Central memory CD4-positive, alpha-beta T cell (primary cell): ENCODE results near the gene FBXO33.

Experiments
- DNase-seq: peaks from one replicate; pipeline ENCODE4 v3.0.0; 2022

FBXO33 gene

DNA sequence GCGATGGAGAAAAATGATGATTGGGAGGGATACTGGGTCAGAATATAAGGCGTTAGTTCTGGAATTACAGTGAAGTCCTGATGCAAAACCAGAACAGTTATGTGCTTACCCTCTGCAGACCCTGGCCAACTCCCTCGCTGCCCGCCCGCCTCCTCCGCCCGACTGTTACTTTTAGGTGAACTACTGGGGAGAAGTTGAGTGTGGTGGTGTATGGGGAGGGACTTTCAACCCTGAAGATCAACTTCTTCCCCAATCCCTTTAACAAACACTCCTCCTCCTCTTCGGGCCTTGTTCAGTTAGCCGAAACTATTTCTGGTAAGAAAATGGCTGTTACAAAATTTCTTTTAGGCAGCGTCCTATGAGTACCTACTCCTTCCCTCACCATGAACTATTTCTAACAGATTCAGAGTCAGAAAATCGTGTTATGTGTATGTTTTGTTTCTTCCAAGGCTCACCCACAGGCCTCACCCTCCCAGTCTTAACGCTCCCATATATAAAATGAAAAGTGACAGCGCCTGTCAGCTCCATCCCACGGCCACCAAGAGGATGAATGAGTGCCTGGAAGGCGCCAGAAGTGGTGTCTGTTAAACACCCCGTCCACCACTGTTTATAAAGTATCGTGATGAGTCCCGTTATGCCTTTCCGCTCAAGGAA lies 1.3 kb downstream of the FBXO33 start:
- no peak for DNase-seq

DNA sequence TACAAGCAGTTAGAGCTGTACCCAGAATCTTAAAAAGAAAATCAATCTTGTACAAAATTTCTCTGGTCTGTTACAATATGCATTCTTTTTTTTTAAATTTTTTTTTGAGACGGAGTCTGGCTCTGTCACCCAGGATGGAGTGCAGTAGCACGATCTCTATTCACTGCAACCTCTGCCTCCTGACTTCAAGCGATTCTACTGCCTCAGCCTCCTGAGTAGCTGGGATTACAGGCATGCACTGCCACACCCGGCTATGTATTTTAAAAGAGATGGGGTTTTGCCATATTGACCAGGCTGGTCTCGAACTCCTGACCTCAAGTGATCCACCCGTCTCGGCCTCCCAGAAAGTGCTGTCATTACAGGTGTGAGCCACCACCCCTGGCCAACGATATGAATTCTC lies 4.1 kb downstream of the FBXO33 start:
- DNase-seq: no peak

DNA sequence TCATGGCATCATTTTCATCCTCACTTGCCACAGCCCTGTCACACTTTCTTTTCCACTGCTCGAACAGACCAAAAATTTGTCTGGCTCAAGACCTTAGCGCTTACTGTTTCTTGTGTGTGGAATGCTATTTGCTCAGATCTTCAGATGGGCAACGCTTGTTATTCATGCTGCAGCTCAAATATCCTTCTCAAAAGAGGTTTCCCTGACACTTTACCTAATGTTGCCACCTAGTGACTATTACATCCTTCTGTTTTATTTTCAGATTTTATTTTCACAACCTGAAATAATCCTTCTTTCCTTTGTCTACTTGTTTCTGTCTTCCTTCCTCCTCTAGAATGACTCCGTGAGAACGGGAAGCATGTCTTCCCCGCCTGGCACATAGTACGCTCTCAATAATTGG lies 5.6 kb downstream of the FBXO33 start:
- peak; percentile 2 for DNase-seq

DNA sequence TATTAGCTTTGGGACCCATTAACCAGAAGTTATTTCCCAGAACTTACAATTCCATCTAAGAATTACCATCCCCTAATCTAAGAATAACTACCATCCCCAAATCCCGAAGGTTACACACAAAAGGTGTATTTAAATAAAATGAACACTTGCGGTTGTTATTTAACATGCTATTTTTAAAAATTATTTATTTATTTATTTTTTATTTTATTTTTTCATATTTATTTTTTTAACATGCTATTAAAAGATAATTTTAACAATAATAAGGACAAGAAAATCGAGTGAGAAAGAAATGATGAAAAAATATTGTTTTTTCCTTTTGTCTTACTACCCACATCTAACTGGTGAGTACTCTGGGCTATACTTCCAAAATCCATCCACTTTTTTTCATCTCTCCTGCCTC lies 6.3 kb downstream of the FBXO33 start:
- DNase-seq: no peak

DNA sequence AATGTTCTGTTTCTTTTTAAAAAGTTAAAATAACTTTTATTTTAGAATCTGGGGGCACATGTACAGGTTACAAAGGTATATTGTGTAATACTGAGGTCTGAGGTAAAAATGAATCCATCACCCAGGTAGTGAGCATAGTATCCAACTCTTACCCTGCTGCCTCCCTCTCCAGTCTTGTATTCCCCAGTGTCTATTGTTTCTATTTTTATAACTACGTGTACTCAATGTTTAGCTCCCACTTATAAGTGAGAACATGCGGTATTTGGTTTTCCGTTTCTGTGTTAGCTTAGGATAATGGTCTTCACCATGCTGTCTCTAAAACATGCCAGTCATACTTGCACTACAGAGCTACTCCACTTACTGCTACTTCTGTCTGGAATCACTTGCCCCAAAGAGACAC lies 8.4 kb downstream of the FBXO33 start:
- DNase-seq: no peak

DNA sequence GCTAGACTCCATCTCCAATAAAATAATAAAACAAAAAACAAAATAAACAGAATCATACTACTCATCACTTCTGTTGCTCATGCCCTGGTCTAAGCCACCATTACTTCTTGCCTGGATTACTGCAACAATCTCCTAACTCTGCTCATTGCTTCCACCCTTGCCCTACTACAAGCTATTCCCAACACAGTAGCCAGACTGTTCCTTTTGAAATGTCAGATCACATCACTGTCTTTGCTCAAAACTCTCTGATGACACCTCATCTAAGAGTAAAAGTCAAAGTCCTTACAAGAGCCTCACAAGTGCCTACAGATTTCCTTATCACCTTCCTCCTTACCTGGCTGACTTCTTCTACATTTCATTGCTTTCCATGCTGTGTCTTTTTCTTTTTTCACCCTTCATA lies 10.0 kb downstream of the FBXO33 start:
- DNase-seq: no peak

DNA sequence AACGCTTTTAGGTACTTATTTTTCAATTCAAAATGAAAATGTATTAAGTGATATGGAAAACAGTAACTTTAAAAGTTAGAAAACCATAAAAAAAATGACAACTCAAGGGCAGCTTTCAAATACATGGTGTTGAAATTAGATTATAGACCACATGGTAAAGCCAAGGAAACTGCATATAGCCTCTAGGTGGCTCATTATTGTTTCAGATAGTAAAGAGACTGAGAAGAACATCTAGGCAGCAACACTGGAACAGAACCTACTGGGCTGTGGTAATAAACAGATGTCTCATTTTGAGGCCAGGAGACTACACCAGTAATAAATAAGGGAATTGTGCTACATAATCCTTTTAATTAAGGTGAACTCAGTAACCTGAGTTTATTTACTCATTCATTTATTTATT lies 13.0 kb downstream of the FBXO33 start:
- DNase-seq: no peak

DNA sequence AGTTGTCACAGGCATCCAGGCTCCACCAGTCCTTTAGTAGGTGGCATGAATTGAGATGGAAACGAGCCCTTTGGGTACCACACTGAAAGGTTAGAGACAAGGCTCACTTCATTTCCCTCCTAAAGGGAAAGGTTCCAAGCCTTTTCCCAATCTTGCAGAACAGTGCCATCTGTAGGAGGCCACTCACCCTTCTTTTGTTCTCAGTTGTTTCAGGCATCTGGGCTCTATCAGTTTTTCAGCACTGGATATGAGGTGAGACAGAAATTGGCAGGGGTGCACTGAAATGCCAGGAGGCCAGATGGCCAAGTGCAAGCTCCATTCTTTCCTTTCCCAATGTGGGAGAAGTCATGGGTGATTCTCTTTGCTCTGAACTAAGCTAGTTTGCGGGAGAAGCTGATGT lies 15.2 kb downstream of the FBXO33 start:
- DNase-seq: no peak

DNA sequence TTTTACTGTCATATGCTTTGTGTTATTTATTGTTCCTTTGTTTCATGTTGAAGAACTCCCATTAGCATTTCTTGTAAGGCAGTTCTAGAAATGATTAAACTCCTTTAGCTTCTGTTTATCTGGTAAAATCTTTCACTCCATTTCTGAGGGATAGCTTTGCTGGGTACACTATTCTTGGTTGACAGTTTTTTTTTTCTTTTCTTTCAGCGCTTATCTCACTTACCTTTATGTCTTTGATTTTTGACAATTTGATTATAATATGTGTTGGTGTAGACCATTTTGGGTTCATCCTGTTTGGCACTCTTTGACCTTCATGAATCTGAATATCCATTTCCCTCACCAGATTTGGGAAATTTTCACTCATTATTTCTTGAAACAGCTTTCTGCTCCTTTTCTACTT lies 16.2 kb downstream of the FBXO33 start:
- no peak for DNase-seq

DNA sequence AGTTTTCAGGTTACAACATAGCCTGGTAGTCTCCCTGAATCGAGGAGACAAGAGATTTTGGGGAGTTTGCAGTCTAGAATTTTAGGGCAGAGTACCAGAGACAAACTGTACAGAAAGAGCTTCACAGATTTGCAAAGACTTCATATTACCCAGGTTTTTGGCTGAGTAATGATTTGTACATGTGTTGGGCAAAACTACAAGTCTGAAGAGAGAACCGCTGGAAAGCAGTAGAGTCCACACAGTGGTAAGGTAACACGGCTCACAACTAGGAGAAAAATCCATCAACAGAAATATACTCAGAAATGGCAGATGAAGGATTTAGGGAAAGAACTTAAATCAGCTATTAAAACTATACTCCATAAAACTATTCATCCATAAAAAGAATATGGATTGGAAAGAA lies 25.7 kb downstream of the FBXO33 start:
- no peak for DNase-seq

DNA sequence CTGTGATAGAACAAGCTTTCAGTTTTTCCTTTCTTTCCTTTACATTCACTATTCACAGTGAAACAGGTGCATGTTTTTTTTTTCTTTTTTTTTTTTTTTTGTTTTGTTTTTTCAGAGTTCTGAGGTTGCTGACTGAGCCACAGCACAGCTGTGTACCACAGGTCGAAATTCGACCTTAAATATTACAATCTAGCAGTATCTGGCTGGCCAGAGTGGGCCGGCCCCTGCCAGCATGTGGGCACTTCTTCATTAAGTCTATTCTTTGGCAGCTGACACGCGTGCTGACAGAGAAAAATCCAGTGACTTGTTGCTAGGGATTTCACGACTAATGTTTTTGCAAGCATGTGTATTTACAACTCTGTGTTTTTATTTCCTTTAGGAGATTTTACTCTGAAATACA lies 33.9 kb downstream of the FBXO33 start:
- no peak for DNase-seq

DNA sequence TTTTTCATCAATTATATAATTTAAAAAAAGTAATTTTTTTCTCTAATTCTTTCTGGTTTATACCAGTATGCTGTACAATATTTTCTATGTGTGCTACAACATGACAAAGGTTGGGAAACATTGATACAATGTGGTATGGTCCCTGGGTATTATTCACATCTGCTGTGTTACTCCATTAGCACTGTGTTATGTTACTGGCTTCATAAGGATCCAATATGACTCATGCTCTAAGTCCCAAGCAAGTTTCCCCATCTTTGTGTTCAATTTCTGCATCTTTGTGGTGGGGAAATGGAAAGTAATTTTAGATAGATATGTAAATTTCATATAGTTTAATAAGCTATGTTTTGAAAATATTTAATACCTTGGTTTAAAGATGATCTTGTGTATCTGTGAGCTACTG lies 35.8 kb downstream of the FBXO33 start:
- DNase-seq: no peak

DNA sequence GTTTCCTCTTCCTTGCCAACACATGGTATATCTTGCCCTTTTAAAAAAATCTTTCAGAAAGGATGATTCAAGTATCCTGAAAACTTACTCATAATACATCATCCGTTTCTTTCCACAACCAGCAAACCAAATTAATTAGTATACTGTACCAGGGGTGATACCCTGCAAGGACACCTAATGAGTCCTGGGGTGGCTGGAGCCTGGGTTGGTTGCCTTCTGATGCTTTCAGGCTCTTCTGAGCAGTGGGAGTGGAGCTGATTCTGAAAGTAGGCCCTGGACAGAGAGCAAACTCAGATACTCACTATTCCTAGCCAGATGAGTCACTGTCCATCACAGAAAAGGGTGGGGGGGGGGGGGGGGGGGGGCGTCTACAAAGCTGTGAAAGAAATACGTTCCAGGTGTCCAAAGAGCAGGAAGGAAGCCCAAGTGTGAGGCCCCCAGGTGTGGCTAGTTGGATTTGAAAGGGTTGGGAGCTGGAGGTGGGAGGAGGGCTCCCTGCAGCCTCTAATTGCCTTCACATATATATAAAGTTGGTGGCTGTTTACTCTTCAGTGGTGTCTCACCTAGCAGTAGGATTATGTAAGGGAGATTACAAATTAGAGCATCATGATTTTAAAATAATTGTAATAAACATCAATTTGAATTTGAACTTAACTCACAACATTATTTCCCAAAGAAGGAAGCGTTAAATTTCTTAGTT lies 36.5 kb downstream of the FBXO33 start:
- DNase-seq: no peak

DNA sequence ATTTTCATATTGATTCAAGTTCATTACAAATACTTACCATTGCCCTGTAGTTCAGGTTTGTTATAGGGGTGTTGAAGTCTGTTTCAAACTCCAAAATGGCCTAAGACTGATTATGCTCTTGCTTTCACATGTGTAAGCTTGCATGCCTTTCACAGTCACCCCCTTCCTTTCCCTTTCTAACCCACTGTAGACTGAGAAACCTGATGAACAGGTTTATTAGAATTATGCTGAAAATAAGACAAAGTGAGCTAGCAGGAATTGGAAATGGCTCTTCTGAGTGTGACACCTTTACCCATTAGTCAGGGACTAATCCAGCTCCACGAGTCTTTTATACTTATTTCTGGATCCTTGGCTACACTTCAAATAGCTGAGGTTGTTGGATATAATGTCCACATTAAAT lies 38.9 kb downstream of the FBXO33 start:
- DNase-seq: no peak

DNA sequence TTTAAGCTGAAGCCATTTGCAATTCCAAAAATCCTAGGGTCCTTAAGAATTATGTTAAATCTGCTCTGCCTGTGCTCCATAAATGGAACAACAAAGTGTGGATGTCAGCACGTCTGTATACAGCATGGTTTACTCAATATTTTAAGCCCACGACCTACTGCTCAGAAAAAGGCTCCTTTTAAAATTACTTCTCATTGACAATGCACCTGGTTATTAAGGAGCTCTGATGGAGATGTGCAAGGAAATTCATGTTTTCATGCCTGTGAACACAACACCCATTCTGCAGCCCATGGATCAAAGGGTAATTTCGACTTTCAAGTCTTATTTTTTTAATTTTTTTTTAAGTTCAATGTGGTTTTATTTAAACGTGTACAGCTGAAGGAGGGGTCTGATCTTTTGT lies 48.1 kb downstream of the FBXO33 start:
- DNase-seq: no peak

DNA sequence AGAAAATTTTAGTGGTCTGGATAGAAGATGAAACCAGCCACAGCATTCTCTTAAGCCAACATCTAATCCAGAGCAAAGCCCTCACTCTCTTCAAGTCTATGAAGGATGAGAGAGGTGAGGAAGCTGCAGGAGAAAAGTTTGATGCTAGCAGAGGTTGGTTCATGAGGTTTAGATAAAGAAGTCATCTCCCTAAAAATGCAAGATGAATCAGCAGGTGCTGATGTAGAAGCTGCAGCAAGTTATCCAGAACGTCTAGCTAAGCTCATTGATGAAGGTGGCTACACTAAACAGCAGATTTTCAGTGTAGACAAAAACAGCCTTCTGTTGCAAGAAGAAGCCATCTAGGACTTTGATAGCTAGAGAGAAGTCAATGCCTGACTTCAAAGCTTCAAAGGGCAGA lies 48.5 kb downstream of the FBXO33 start:
- no peak for DNase-seq

DNA sequence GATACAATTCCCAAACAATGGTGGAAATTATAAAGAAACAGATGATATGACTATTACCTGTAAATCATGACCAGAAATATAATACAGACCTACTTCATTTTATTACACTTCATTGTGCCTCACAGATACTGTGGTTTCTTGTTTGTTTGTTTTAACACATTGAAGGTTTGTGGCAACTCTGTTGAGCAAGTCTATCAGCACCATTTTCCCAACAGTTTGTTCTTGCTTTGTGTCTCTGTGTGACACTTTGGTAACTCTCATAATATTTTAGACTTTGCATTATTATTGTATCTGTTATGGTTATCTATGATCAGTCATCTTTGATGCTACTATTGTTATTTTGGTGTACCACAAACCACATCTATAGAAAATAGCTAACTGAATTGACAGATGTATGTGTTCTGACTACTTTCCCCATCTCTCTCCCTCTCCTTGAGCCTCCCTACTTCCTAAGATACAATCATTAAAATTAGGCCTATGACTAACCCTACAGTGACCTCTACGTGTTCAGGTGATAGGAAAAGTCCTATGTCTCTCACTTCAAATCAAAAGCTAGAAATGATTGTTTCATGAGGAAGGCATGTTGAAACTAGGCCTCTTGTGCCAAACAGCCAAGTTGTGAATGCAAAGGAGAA lies 49.1 kb downstream of the FBXO33 start:
- peak; percentile 40 for DNase-seq

DNA sequence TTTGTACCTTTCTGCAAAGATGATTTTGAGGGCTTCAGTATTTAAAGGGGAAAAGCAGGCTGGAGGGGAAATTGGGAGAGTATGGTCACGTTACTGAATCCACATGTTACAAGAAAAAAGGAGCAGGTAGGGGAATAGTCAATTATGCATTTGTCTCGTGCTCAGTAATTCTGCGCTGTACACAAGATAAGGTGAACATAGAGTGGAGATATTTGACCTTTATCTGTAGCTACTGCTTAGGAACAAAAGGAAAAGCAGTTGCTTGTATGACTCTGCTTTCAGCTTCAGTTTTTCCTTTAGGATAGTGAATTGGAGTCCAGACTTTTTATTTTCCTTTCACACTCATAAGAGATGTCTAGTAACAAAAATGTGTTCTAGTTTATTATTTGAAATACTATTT lies 49.8 kb downstream of the FBXO33 start:
- no peak for DNase-seq

DNA sequence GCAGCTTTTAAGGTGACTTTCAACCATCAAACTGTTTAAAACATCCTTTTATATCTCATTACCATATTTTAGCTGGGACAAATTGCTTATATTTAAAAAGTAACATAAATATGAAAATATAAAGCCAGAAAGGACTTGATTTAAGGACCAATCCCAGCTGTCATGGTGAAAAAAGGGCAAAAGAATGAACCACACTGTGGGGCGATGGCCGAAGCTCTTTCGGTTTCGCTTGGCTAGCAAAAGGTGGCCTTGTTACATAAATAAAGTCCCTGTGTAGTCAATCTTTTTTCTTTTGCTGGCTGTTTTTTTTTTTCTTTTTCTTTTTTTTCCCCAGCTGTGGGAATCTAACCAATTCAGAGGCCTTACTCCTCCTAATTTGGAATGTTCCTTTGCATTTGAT lies 50.9 kb downstream of the FBXO33 start:
- DNase-seq: no peak

DNA sequence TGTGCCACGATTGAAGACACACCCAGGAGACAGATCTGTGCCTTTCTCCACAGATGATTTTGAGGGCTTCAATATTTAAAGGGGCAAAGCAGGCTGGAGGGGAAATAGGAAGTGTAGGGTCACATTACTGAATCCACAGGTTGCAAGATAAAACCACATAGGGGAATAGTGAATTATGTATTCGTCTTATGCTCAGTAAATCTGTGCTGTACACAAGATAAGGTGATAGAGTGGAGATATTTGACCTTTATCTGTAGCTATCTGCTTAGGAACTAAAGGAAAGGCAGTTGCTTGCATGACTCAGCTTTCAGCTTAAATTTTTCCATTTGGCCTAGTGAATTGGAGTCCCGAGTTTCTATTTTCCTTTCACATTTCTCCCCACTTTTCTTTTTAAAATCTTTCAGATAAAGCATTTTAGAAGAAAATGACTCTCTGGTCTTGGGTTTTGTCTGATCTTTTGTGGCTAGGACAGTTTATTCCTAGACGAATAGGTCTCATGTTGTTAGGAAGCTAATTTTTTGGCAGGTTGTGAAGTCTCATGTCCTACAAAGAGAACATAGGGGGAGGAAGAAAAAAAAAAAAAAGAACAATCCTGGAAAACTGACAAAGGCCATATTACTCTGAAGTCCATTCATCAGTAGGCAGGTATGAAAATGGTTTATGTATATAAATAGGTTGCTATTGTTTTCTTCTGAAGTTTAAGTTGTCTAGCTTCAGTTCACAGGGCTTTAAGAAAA lies 55.4 kb downstream of the FBXO33 start:
- no peak for DNase-seq

DNA sequence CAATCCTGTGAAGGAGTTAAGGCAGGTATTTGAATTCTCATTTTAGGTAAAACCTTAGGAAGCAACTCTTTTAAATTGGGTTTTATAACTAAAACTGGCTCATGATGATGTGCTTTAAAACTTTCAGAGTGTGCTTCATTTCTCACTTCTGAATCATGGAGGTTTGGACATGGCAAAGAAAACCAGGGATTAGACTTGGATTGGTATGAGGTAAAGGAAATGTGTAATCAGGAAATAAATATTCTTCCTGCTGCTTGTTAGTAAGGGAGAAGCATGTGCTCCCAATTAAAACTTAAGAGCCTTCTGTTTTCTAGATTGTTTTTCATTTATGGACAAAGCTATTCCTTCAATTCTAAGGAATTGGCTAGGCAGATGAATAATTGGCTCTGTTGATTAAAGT lies 57.4 kb downstream of the FBXO33 start:
- DNase-seq: no peak

DNA sequence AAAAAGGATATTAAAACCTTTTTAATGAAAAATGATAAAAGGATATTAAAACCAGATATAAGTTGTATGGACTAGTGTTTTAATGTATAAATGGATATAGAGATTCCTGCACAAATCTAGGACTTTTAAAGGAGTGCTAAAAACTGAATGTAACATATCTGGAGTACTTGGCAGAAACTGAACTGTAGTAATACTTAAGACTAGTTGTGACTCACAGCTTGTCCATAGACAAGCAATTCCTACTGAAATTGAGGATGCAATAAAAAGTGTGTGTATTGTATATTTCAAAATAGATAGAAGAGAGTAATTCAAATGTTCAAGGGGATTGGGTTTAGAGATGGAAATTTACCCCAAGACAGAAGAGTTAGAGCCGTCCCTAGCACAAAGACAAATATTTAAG lies 59.6 kb downstream of the FBXO33 start:
- DNase-seq: no peak

DNA sequence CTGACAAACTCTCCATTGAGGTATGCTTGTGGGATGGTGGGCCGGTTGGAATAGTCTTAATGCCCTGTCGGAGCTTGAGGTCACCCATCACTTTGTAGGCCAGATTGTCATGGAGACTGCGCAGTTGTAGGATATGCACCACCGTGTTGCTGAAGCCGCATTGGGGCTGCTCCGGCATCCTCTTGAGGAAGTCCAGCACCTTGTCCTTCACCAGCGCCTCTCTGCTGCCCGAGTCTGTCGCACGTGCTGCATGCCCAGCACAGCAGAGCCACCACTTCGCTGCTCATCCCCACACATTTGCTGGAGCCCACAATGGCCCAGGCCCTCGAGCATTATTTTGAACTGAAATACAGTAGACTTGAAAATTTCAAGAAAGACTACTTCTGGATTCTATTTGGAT lies 61.8 kb downstream of the FBXO33 start:
- no peak for DNase-seq

DNA sequence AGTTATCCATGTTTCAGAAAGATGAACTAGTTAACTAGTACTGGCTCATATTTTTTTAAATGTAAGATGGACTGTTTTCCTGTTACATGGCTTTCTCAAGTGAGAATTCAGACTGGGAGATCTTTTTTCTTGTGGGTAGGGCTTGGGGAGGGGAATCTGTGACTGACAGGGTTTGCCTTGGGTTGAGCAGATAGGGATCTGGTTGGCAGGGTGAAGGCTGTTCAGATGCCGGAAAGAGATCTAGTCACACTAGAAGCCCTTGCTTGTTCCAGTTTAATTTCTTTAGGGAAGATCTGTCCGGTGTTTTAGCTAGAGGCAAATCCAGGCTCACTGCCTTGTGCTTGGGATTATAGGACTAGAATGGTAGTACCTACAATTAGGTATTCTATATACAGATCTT lies 63.2 kb downstream of the FBXO33 start:
- no peak for DNase-seq
